CD4-positive, alpha-beta memory T cell (primary cell): ENCODE measurements around the gene P3H3. TPM values are rescaled to one million over a fixed set of nuclear protein-coding genes. Genes with fewer than 3 reads are reported as not detected.

ENCODE experiments used
- CTCF ChIA-PET: fragments of 350-600 bp; sonication (Branson Sonifier 250); formaldehyde crosslinking; loops from one replicate; lab custom pipeline; 2021; ENCODE audit warnings: inconsistent platforms; ENCODE audit not compliant: partially characterized antibody; lab: Charles Lee
- POLR2A ChIA-PET: fragments of 350-600 bp; sonication (Branson Sonifier 250); formaldehyde crosslinking; loops from one replicate; lab custom pipeline; 2021; ENCODE audit not compliant: partially characterized antibody; lab: Charles Lee
- DNase-seq, 5 donors: peaks; one replicate each; pipeline versions ENCODE4 v3.0.0 to v3.0.0-alpha.2; 2020 to 2022; ENCODE audit warnings: mixed read lengths in 1 of 5
- H3K27ac ChIP-seq: one replicate; pipeline ENCODE4 v1.7.0; 2013; ENCODE audit warnings: low read depth, low read length
- H3K27me3 ChIP-seq: 2 replicates; pipeline ENCODE4 v1.7.0; 2013; ENCODE audit warnings: mild to moderate bottlenecking, low read length, moderate library complexity; ENCODE audit not compliant: insufficient read depth
- H3K36me3 ChIP-seq: 2 replicates; pipeline ENCODE4 v1.7.0; 2013; ENCODE audit warnings: mild to moderate bottlenecking, low read length, moderate library complexity; ENCODE audit not compliant: insufficient read depth
- H3K4me1 ChIP-seq: 2 replicates; pipeline ENCODE4 v1.7.0; 2013; ENCODE audit warnings: mild to moderate bottlenecking, low read length, moderate library complexity; ENCODE audit not compliant: insufficient read depth
- H3K4me3 ChIP-seq, 2 donors: one replicate each; pipeline ENCODE4 v1.7.0; 2013; ENCODE audit warnings: low read length in 2 of 2, mild to moderate bottlenecking in 1 of 2
- H3K9me3 ChIP-seq, 2 donors: one replicate each; pipeline ENCODE4 v1.7.0; 2013; ENCODE audit warnings: low read length in 2 of 2, control low read depth in 1 of 2; ENCODE audit not compliant: control insufficient read depth in 1 of 2
- H3K27ac Mint-ChIP-seq, 7 donors: one replicate each; pipeline ENCODE4 v1.8.0; 2020 to 2021; ENCODE audit warnings: mixed read lengths in 7 of 7, mild to moderate bottlenecking in 6 of 7, inconsistent platforms in 3 of 7, moderate library complexity in 3 of 7
- H3K27me3 Mint-ChIP-seq, 2 donors: one replicate each; pipeline ENCODE4 v1.8.0; 2020 to 2021; ENCODE audit warnings: mixed read lengths in 2 of 2
- H3K36me3 Mint-ChIP-seq, 2 donors: one replicate each; pipeline ENCODE4 v1.8.0; 2020 to 2021; ENCODE audit warnings: mixed read lengths in 2 of 2, inconsistent platforms in 1 of 2, mild to moderate bottlenecking in 1 of 2
- H3K4me1 Mint-ChIP-seq, 4 donors: one replicate each; pipeline ENCODE4 v1.8.0; 2020 to 2021; ENCODE audit warnings: mixed read lengths in 4 of 4, mild to moderate bottlenecking in 1 of 4
- H3K4me3 Mint-ChIP-seq, 8 donors: one replicate each; pipeline ENCODE4 v1.8.0; 2020 to 2021; ENCODE audit warnings: mixed read lengths in 8 of 8, mild to moderate bottlenecking in 7 of 8, moderate library complexity in 6 of 8, inconsistent platforms in 3 of 8
- H3K9me3 Mint-ChIP-seq, 8 donors: one replicate each; pipeline ENCODE4 v1.8.0; 2020 to 2021; ENCODE audit warnings: mixed read lengths in 8 of 8, mild to moderate bottlenecking in 5 of 8, inconsistent platforms in 3 of 8, moderate library complexity in 1 of 8
- intact Hi-C: fragments of 100-400 bp; cut with micrococcal nuclease; formaldehyde crosslinking; loops from one replicate; pipeline ENCODE4 v1.15.1; 2023
- polyA plus RNA-seq, 2 donors: library from polyadenylated mRNA; unstranded; fragments of 300-500 nt; fragmentation: Illumina TruSeq; gene quantifications; one replicate each; pipeline ENCODE4 v1.2.3, GENCODE V29; 2021
- total RNA-seq, 2 experiments: library from RNA; stranded (reverse); gene quantifications; one replicate each; pipeline ENCODE4 v1.2.3, GENCODE V29; 2021

P3H3 gene
- total and polyA plus RNA-seq, 4 experiments from 2014 or later = 0.72 to 11.8 (median 6.2) TPM

DNA sequence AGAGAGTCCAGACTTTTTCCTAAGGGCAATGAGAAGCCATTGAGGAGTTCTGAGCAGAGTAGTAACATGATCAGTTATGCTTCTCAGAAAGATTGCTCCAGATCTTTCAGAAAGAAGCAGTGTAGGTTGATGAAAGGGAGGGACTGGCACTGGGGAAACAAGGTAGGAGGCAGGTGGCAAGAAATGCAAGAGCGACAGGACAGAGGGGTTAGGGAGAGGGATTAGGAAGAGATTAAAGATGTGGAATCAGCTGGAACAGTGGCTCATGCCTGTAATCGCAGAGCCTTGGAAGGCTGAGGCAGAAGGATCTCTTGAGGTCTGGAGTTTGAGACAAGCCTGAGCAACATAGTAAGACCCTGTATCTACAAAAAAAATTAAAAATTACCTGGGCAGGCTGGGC is 19.5 kb downstream of the P3H3 start:
- Histone ChIP-seq H3K4me1 (peaks cover 11% of the 10 kb centered on the region), H3K27ac (no peak overlapping the region), H3K9me3 (no peaks in the 10 kb centered on the region), H3K36me3 (no peaks in the 10 kb centered on the region), H3K27me3 (no peaks in the 10 kb centered on the region), H3K4me3 (no peak overlapping the region)
- Mint-ChIP-seq H3K4me3 (no peak overlapping the region), H3K4me1 (peaks cover 2 to 15% (median 10%) of the 10 kb centered on the region in 4 donors), H3K27ac (peak overlapping the region in 2 of 7 donors; percentile 58 to 78), H3K9me3 (peaks cover 0 to 3% (median 0%) of the 10 kb centered on the region in 8 donors), H3K36me3 (peaks cover 0 to 9% of the 10 kb centered on the region in 2 donors), H3K27me3 (no peaks in the 10 kb centered on the region)
- ChIA-PET CTCF (interaction anchor here (1.4 to 2.5 kb wide), 4 partner anchors 11 to 24 kb away, joined by 3 to 16 read pairs (median 7); no protein-coding TSS in a partner anchor), POLR2A (interaction anchor here (1.1 kb wide), 1 partner anchor 20 kb away, joined by 4 read pairs; the partner anchor contains the start of gene P3H3)
- no peak for DNase-seq
- intact Hi-C loops = no loop called here

DNA sequence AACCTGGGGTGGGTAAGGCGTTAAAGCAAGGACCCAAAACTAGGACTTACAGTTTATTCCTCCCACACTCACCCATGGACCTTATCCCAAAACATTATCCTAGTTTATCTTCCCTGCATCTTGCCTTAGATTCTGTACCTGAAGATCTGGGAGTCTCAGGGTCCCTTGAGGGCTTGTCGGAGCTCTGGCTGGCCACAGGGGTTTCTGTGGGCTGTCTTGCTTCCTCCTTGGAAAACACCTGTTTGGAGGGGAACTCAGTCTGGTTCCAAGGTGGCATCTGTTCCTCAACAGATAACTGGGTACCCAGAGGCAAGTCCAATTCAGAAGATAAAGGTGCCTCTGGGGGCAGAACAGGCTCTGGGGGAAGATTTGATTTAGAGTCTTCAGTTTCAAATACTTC is 21.2 kb downstream of the P3H3 start:
- DNase-seq = peak in 1 of 5 donors; percentile 25
- H3K36me3 Mint-ChIP-seq = peaks cover 4 to 10% of the 10 kb centered on the region in 2 donors
- Histone ChIP-seq H3K36me3 (no peaks in the 10 kb centered on the region), H3K27ac (no peak overlapping the region), H3K4me1 (peaks cover 28% of the 10 kb centered on the region), H3K9me3 (no peaks in the 10 kb centered on the region), H3K4me3 (no peak overlapping the region), H3K27me3 (no peaks in the 10 kb centered on the region)
- CTCF ChIA-PET = interaction anchor here (1.3 to 2.5 kb wide), 2 partner anchors 14 to 23 kb away, joined by 3 to 16 read pairs; partner anchors contain the start of gene SPSB2
- no peaks in the 10 kb centered on the region for H3K27me3 Mint-ChIP-seq
- H3K27ac Mint-ChIP-seq = peak overlapping the region in 2 of 7 donors; percentile 7 to 17
- intact Hi-C loops = no loop called here
- no peak overlapping the region for H3K4me3 Mint-ChIP-seq
- peaks cover 15 to 33% (median 25%) of the 10 kb centered on the region in 4 donors for H3K4me1 Mint-ChIP-seq
- H3K9me3 Mint-ChIP-seq = peaks cover 0 to 3% (median 0%) of the 10 kb centered on the region in 8 donors
- POLR2A ChIA-PET = interaction anchor here (5.2 kb wide), 1 partner anchor 96 kb away, joined by 47 read pairs; the partner anchor contains the start of gene MLF2

DNA sequence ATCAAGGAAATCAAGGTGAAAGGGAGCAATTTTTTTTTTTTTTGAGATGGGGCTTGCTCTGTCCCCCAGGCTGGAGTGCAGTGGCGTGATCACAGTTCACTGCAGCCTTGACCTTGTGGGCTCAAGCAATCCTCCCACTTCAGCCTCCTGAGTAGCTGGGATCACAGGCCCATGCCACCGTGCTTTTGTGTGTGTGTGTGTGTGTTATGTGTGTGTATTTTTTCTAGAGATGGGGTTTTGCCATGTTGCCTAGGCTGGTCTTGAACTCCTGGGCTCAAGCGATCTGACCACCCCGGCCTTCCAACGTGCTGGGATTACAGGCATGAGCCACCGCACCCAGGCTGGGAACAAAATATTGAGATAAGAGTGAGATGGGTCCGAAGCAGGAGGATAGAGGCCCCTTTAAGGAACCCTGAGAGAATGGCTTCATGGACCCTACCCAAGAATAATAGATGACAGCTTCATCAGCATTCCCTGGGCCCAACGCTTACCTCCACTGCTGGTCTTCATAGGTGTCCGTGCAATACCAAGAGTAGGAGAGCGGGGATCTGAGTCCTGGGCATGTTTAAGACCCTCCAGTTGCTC is 21.9 kb downstream of the P3H3 start:
- peaks cover 0 to 3% (median 0%) of the 10 kb centered on the region in 8 donors for H3K9me3 Mint-ChIP-seq
- H3K4me3 Mint-ChIP-seq = peak overlapping the region in 2 of 8 donors; percentile 25 to 30
- no peaks in the 10 kb centered on the region for H3K27me3 ChIP-seq
- ChIA-PET CTCF (interaction anchor here (1.1 to 5.7 kb wide), 5 partner anchors 15 to 263 kb away, joined by 3 to 102 read pairs (median 16); partner anchors contain the start of genes PTMS, SPSB2 and TPI1), POLR2A (interaction anchor here (1.3 to 5.2 kb wide), 2 partner anchors 10 to 97 kb away, joined by 3 to 47 read pairs; partner anchors contain the start of gene MLF2)
- H3K27ac ChIP-seq = no peak overlapping the region
- no peaks in the 10 kb centered on the region for H3K9me3 ChIP-seq
- peaks cover 35% of the 10 kb centered on the region for H3K4me1 ChIP-seq
- peaks cover 18 to 36% (median 26%) of the 10 kb centered on the region in 4 donors for H3K4me1 Mint-ChIP-seq
- H3K27me3 Mint-ChIP-seq = no peaks in the 10 kb centered on the region
- no peak overlapping the region for H3K4me3 ChIP-seq
- peaks cover 4 to 10% of the 10 kb centered on the region in 2 donors for H3K36me3 Mint-ChIP-seq
- H3K36me3 ChIP-seq = peaks cover 3% of the 10 kb centered on the region
- DNase-seq = peak in 1 of 5 donors; percentile 13
- peak overlapping the region in 3 of 7 donors; percentile 10 to 74 (median 56) for H3K27ac Mint-ChIP-seq
- intact Hi-C loops = loop anchor here (2.0 kb wide), 1 partner anchor 15 kb away; no protein-coding TSS in a partner anchor

DNA sequence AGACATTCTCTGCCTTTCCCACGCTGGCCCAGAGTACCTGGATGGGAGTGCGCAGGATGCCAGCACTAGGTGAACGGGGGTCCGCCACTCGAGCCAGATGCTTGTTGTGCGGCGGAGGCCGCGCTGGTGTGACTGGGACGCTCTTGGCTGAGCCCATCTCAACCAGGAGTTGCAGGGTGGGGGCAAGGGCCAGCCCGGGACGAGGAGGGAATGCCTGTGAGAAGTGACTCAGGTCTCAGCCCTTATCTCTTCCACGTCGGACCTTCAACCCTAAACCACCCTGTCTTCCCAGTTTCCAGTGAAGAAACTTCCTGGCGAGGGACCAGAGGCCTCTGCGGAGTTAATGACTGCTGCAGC is 22.6 kb downstream of the P3H3 start:
- intact Hi-C loops = loop anchor here (1.0 to 2.0 kb wide), 3 partner anchors 16 to 126 kb away; partner anchors contain the start of genes COPS7A and MLF2
- Mint-ChIP-seq H3K4me3 (peak overlapping the region in 6 of 8 donors; percentile 88 to 99 (median 95)), H3K27me3 (no peaks in the 10 kb centered on the region), H3K4me1 (peaks cover 18 to 36% (median 27%) of the 10 kb centered on the region in 4 donors), H3K36me3 (peaks cover 5 to 12% of the 10 kb centered on the region in 2 donors), H3K27ac (peak overlapping the region in 6 of 7 donors; percentile 82 to 100 (median 99)), H3K9me3 (peaks cover 0 to 3% (median 0%) of the 10 kb centered on the region in 8 donors)
- H3K4me3 ChIP-seq = peak overlapping the region in 1 of 2 donors; percentile 62
- H3K27ac ChIP-seq = peak overlapping the region; percentile 92
- no peaks in the 10 kb centered on the region for H3K27me3 ChIP-seq
- POLR2A ChIA-PET = interaction anchor here (0.7 to 7.1 kb wide), 24 partner anchors 9 to 790 kb away, joined by 3 to 270 read pairs (median 9); partner anchors contain the start of genes C12orf57, COPS7A, ENO2 and LPAR5
- CTCF ChIA-PET = interaction anchor here (0.8 to 5.7 kb wide), 12 partner anchors 12 to 263 kb away, joined by 3 to 102 read pairs (median 5); partner anchors contain the start of genes MLF2, PTMS, SPSB2 and TPI1
- DNase-seq = peak in 1 of 5 donors; percentile 43
- peaks cover 10% of the 10 kb centered on the region for H3K36me3 ChIP-seq
- no peaks in the 10 kb centered on the region for H3K9me3 ChIP-seq
- peaks cover 37% of the 10 kb centered on the region for H3K4me1 ChIP-seq

DNA sequence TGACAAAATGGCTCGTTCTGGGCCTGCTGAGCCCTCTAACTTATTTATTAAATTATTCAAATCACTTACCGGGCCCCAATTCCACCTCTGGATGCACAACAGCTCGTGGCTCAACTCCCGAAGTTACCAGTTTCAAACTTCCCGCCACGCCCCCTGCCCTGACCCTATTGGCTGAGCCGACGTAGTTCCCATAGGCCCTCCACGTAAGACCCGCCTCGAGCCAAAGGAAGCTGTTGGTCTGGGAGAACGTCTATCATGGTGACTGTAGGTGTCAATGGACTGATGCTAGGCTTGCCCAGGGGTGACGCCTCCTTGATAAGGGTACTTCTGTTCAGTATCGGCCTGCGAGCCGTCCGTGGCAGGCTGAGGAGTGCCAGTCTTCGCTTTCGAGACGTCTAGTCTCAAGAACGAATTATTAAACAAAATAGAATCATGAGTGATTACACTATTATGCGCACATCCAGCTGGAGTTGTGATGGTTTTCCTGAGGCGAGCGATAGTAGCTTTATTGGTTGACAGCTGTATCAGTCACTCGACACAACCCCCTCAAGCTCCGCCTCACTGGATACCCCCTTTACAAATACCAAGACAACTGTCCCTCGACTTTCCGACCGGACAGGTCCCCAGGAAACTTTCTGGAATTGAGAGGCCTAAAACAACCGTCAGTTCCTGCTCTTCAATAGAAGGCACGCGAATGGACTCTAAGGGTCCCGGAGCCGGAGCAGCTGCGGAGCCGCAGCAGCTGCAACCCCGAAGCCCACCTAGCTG is 23.1 kb downstream of the P3H3 start, which contains the start of gene CDCA3:
CDCA3 (minus strand) TSS at position 134 of the 768 bp plus-strand sequence. CDS start 334 bp downstream, outside the sequence.
- Histone ChIP-seq H3K27me3 (no peaks in the 10 kb centered on the region), H3K27ac (peak within 1 kb of the TSS; percentile 92), H3K9me3 (no peaks in the 10 kb centered on the region), H3K4me3 (peak within 1 kb of the TSS; percentile 62 to 97), H3K4me1 (peaks cover 37% of the 10 kb centered on the region), H3K36me3 (peaks cover 16% of the 10 kb centered on the region)
- H3K4me3 Mint-ChIP-seq = peak within 1 kb of the TSS; percentile 88 to 99 (median 95)
- peak within 1 kb of the TSS; percentile 82 to 100 (median 99) for H3K27ac Mint-ChIP-seq
- ChIA-PET POLR2A (interaction anchor here (0.7 to 7.1 kb wide), 42 partner anchors 8 to 789 kb away, joined by 3 to 270 read pairs (median 6); partner anchors contain the start of genes C12orf57, CD4, COPS7A and ENO2), CTCF (interaction anchor here (0.6 to 5.7 kb wide), 20 partner anchors 9 to 512 kb away, joined by 3 to 102 read pairs (median 4); partner anchors contain the start of genes MLF2, P3H3, PTMS and SPSB2)
- H3K27me3 Mint-ChIP-seq = no peaks in the 10 kb centered on the region
- peak; percentile 90 to 98 (median 92) for DNase-seq
- peaks cover 18 to 36% (median 27%) of the 10 kb centered on the region in 4 donors for H3K4me1 Mint-ChIP-seq
- peaks cover 8 to 16% of the 10 kb centered on the region in 2 donors for H3K36me3 Mint-ChIP-seq
- peaks cover 0 to 3% (median 0%) of the 10 kb centered on the region in 8 donors for H3K9me3 Mint-ChIP-seq
- intact Hi-C loops = loop anchor here (1.0 to 2.0 kb wide), 3 partner anchors 17 to 127 kb away; partner anchors contain the start of genes COPS7A and MLF2
